Lower leg skin (tissue), 4 donors: ENCODE data around the gene HAUS7. TPM values are rescaled to one million over a fixed set of nuclear protein-coding genes. Genes with fewer than 3 reads are reported as not detected.
"Not testable (repeated sequence)": the region's sequence is repeated elsewhere in the genome, so short reads cannot be mapped to it uniquely, and the experiment has no call there.

Source experiments
- DNase-seq, 2 donors: peaks; one replicate each; pipeline ENCODE4 v3.0.0-alpha.2; 2019; ENCODE audit warnings: low spot score in 2 of 2
- H3K4me3 ChIP-seq: fragments of 200-600 bp; sonication (generic); 2 replicates; pipeline ENCODE4 v1.5.1; 2017; ENCODE audit warnings: mild to moderate bottlenecking, low read depth; ENCODE audit not compliant: poor library complexity, severe bottlenecking
- POLR2A ChIP-seq, 2 donors: fragments of 450-650 bp; IDR thresholded peaks; one replicate each; pipeline ENCODE4 v1.6.1; 2016 to 2017; ENCODE audit warnings: antibody characterized with exemption in 2 of 2, mild to moderate bottlenecking in 1 of 2, moderate library complexity in 1 of 2
- WGBS, 2 donors: methylation state at CpG; one replicate each; pipeline ENCODE4 v1.1.5; 2018; 5-methylcytosine and 5-hydroxymethylcytosine counted together
- intact Hi-C: fragments of 100-400 bp; cut with DNase I; formaldehyde crosslinking; loops from one replicate; pipeline ENCODE4 v1.15.0; 2023; ENCODE audit warnings: low total_unique reads
- total RNA-seq, 4 donors: library from RNA; depleted of rRNA; stranded (reverse); fragments of >200 nt; gene quantifications; one replicate each; pipeline ENCODE4 v1.1.0, GENCODE V29; 2016
- TF ChIP-seq, protein P1 (sequence below), 3 donors: fragments of 450-650 bp; IDR thresholded peaks; one replicate each; pipeline ENCODE4 v1.5.1; 2016; ENCODE audit warnings: antibody characterized with exemption in 3 of 3, mild to moderate bottlenecking in 3 of 3, moderate library complexity in 2 of 3

Gene HAUS7
- total RNA-seq, 4 donors from 2014 or later = 2.7 to 24.2 (median 13.6) TPM

DNA sequence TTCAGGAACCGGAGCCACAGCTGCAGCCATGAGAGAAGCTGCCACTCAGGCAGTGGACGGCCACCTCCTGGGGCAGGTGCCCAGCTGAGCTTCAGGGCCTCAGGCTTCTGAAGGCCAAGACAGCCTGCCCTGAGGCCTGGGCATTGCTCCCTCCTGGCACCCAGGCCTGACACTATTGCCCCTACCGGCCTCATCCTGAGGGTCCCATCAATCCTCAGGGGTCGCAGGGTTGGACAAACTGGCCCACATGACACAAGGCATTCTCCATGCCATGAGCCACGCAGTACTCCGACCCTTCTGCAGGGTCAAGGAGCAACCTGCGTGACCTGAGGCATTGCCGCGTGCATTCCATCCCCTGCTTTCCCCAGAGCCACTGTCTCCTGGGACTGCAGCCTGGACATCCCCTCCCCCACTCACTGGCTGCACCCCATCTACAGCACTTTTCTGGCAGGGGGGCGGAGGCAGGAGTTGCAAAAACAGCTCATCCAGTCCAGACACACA, 62.1 kb downstream of the HAUS7 start:
- 79 to 82% methylated on average over 3 to 10 of the region's 10 CpGs for WGBS, 2 donors
- no peak for DNase-seq
- intact Hi-C loops = no loop called here
- TF ChIP-seq, protein P1, sequence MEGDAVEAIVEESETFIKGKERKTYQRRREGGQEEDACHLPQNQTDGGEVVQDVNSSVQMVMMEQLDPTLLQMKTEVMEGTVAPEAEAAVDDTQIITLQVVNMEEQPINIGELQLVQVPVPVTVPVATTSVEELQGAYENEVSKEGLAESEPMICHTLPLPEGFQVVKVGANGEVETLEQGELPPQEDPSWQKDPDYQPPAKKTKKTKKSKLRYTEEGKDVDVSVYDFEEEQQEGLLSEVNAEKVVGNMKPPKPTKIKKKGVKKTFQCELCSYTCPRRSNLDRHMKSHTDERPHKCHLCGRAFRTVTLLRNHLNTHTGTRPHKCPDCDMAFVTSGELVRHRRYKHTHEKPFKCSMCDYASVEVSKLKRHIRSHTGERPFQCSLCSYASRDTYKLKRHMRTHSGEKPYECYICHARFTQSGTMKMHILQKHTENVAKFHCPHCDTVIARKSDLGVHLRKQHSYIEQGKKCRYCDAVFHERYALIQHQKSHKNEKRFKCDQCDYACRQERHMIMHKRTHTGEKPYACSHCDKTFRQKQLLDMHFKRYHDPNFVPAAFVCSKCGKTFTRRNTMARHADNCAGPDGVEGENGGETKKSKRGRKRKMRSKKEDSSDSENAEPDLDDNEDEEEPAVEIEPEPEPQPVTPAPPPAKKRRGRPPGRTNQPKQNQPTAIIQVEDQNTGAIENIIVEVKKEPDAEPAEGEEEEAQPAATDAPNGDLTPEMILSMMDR (IDR thresholded peaks at IDR 0.05) = no peak
- no peak for TF ChIP-seq POLR2A (IDR thresholded peaks at IDR 0.05)
- no peak overlapping the region for H3K4me3 ChIP-seq

DNA sequence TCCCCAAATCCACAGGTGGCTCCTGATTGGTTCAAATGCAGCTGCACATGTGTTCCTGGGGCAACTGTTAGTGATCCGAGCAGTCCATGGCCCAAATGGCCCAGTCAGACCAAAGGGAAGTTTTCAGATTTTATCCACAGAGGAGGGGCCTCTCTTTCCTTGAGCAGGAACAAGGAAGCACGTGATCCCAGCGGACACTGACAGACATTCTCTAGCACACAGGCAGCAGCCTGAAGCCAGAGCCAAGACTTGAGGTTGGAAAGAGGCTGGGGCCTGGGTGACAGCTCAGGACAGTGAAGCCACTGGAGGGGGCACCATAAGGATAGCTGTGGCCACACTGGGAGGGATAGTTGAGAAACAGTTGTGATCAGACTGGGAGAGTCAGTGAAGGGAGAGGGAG, 62.6 kb downstream of the HAUS7 start:
- 60 to 73% methylated on average over 1 to 3 of the region's 3 CpGs for WGBS, 2 donors
- DNase-seq = no peak
- intact Hi-C loops = no loop called here
- TF ChIP-seq, protein P1 (IDR thresholded peaks at IDR 0.05) = no peak
- TF ChIP-seq POLR2A (IDR thresholded peaks at IDR 0.05) = no peak
- no peak overlapping the region for H3K4me3 ChIP-seq

DNA sequence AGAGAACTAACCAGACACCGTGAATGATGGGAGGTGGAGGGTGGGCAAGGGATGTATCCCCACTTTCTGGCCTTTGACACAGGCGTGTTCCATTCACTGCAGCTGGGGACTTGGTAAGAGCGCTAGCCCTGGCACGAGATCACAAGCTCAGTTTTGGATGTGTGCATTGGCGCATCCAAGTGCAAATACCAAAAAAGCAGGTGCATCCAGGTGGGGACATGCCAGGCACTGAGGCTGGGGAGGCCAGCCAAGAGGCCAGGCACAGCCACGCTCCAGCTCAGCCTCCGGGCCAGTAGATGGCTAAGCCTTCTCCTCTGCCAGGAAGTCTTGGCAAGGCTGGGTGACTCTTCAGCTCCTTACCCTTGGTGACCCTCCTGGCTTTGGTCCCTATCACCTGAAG, 63.5 kb downstream of the HAUS7 start:
- no peak for DNase-seq
- WGBS, 2 donors = 47 to 72% methylated on average over 4 to 7 of the region's 7 CpGs
- H3K4me3 ChIP-seq = no peak overlapping the region
- no peak for TF ChIP-seq POLR2A (IDR thresholded peaks at IDR 0.05)
- TF ChIP-seq, protein P1 (IDR thresholded peaks at IDR 0.05) = no peak
- intact Hi-C loops = no loop called here

DNA sequence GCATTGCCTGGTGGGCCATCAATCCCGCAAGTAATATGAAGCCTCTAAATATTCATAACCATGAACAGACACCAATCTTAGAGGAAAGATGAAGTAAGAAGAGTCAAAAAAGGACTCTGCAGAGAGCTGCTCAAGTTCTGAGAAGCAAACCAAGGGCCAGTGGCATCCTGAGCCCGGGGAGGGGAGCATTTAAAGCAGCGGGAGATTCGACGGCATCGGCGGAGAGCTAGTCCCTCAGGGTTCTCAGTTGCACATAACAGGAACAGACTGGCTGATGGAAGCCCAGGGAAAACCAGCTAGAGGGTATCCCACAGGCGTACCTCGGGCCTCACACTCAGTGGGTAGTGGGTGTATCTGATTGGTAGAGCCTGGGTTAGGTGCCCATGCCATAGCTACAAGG, 64.4 kb downstream of the HAUS7 start:
- DNase-seq = no peak
- TF ChIP-seq, protein P1 (IDR thresholded peaks at IDR 0.05) = no peak
- 85 to 87% methylated on average over 9 of the region's 9 CpGs for WGBS, 2 donors
- H3K4me3 ChIP-seq = no peak overlapping the region
- intact Hi-C loops = no loop called here

DNA sequence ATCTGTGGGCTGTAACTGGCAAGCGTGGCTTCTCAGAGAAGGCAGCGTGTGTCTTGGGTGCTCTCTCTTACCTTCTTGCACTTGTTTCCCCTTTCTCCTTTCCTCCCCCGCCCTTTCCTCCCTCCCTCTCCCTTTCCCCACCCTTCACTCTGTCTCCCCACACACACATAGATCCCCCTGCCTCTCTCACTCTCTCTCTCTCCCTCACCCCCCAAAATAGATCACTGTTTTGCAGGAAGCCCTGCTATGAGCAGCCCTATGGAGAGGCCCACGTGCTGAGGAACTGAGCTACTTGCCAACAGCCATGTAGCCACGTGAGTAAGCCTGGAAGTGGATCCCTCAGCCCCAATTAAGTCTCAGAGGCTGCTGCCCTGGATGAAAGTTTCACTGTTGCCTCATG, 65.0 kb downstream of the HAUS7 start:
- intact Hi-C loops = no loop called here
- 45 to 49% methylated on average over 5 of the region's 5 CpGs for WGBS, 2 donors
- TF ChIP-seq, protein P1 (IDR thresholded peaks at IDR 0.05) = no peak
- TF ChIP-seq POLR2A (IDR thresholded peaks at IDR 0.05) = no peak
- H3K4me3 ChIP-seq = no peak overlapping the region
- DNase-seq = no peak

DNA sequence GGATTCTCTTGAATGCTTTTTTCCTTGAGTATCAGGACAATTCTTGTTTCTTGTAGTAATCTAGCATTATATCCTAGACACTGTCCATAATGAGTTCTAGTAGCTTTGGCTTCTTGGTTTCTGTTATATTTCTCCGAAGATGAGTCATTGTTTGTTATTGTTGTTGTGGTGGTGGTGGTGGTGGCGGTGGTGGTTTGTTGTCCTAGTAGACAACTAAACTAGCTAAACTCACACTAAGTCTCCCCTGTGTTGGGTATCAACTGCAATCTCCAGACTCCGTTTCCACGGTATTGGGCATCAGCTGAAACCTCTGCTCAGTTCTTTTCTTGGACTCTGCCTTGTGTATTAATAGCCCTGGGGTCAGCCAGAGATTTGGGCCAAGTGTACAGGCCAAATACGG, 66.0 kb downstream of the HAUS7 start:
- H3K4me3 ChIP-seq, intact Hi-C loops, DNase-seq: not testable (repeated sequence)
- WGBS, 2 donors = 67 to 78% methylated on average over 5 of the region's 5 CpGs
